ENCODE results near the gene CAMKMT. TPM values are rescaled to one million over a fixed set of nuclear protein-coding genes. Genes with fewer than 3 reads are reported as not detected.

CAMKMT gene
- total RNA-seq, 3 donors from 2014 or later (not counting 1 experiment from before 2014, with no cell fraction given): 18.1 to 25.0 (median 20.6) TPM

DNA sequence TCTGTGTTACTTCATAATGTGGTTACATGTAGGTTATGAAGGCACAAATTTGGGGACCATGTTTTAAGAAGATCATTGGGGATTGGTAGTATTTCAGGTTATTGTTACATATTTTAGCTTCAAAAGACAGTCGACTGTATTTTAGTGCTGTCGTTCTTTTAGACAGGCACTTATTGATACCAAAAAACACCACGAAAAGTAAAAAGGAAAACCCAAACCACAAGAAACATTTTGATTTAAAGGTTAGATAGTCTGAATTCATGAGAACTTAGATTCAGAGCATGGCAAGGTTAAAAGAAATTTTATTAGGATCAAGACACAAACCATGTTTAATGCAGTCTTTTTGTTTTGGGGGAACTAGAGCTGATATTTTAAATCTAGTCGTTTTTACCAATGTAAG lies 209.0 kb downstream of the CAMKMT start:
- no peak for DNase-seq
- H3K27me3 ChIP-seq (ENCODE audit: control insufficient read depth, insufficient read depth, low read length): no peaks in the 10 kb centered on the region
- Mint-ChIP-seq H3K9me3 (no peaks in the 10 kb centered on the region), H3K4me3 (no peak overlapping the region), H3K27me3 (ENCODE audit: low read depth in 2 of 2) (no peaks in the 10 kb centered on the region), H3K36me3 (no peaks in the 10 kb centered on the region), H3K4me1 (peaks cover 7 to 18% of the 10 kb centered on the region in 2 donors), H3K27ac (no peak overlapping the region)
- no peaks in the 10 kb centered on the region for H3K9me3 ChIP-seq (ENCODE audit: control insufficient read depth, insufficient read depth, low read length)
- no peaks in the 10 kb centered on the region for H3K4me1 ChIP-seq (ENCODE audit: control insufficient read depth, insufficient read depth, low read length)
- TF ChIP-seq, protein P1, sequence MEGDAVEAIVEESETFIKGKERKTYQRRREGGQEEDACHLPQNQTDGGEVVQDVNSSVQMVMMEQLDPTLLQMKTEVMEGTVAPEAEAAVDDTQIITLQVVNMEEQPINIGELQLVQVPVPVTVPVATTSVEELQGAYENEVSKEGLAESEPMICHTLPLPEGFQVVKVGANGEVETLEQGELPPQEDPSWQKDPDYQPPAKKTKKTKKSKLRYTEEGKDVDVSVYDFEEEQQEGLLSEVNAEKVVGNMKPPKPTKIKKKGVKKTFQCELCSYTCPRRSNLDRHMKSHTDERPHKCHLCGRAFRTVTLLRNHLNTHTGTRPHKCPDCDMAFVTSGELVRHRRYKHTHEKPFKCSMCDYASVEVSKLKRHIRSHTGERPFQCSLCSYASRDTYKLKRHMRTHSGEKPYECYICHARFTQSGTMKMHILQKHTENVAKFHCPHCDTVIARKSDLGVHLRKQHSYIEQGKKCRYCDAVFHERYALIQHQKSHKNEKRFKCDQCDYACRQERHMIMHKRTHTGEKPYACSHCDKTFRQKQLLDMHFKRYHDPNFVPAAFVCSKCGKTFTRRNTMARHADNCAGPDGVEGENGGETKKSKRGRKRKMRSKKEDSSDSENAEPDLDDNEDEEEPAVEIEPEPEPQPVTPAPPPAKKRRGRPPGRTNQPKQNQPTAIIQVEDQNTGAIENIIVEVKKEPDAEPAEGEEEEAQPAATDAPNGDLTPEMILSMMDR (IDR thresholded peaks at IDR 0.05): no peak
- no peak for ATAC-seq
- no peaks in the 10 kb centered on the region for H3K36me3 ChIP-seq (ENCODE audit: control insufficient read depth, insufficient read depth, low read length)
- H3K27ac ChIP-seq (ENCODE audit: low read length): no peak overlapping the region
- intact Hi-C loops (cut with micrococcal nuclease): no loop called here
- H3K4me3 ChIP-seq (ENCODE audit: low read length): no peak overlapping the region
- 42% methylated on average over 3 of the region's 4 CpGs for WGBS (ENCODE audit: insufficient coverage)

- no peak overlapping the region for H3K4me3 Mint-ChIP-seq
- DNase-seq: no peak
- 97% methylated on average over 7 of the region's 8 CpGs for WGBS (ENCODE audit: insufficient coverage)
- H3K27me3 ChIP-seq (ENCODE audit: control insufficient read depth, insufficient read depth, low read length): no peaks in the 10 kb centered on the region
- TF ChIP-seq, protein P1 (IDR thresholded peaks at IDR 0.05): no peak
- no peaks in the 10 kb centered on the region for H3K36me3 ChIP-seq (ENCODE audit: control insufficient read depth, insufficient read depth, low read length)
- no peak overlapping the region for H3K27ac Mint-ChIP-seq
- peaks cover 11 to 26% of the 10 kb centered on the region in 2 donors for H3K4me1 Mint-ChIP-seq
- no peaks in the 10 kb centered on the region for H3K4me1 ChIP-seq (ENCODE audit: control insufficient read depth, insufficient read depth, low read length)
- no peaks in the 10 kb centered on the region for H3K9me3 Mint-ChIP-seq
- no peaks in the 10 kb centered on the region for H3K36me3 Mint-ChIP-seq
- no peak overlapping the region for H3K27ac ChIP-seq (ENCODE audit: low read length)
- intact Hi-C loops (cut with micrococcal nuclease): no loop called here
- H3K9me3 ChIP-seq (ENCODE audit: control insufficient read depth, insufficient read depth, low read length): no peaks in the 10 kb centered on the region
- no peaks in the 10 kb centered on the region for H3K27me3 Mint-ChIP-seq (ENCODE audit: low read depth in 2 of 2)
- H3K4me3 ChIP-seq (ENCODE audit: low read length): no peak overlapping the region
- ATAC-seq: no peak
These were observed 210.6 kb downstream of the CAMKMT start for GRCh38 chr2:44572196-44572900.

GRCh38 chr2:44573996-44574395 lies 212.2 kb downstream of the CAMKMT start:
- TF ChIP-seq, protein P1 (IDR thresholded peaks at IDR 0.05): no peak
- 96% methylated on average over 4 of the region's 5 CpGs for WGBS (ENCODE audit: insufficient coverage)
- H3K4me3 ChIP-seq (ENCODE audit: low read length): no peak overlapping the region
- H3K36me3 ChIP-seq (ENCODE audit: control insufficient read depth, insufficient read depth, low read length): no peaks in the 10 kb centered on the region
- H3K27me3 ChIP-seq (ENCODE audit: control insufficient read depth, insufficient read depth, low read length): no peaks in the 10 kb centered on the region
- ATAC-seq: no peak
- no peaks in the 10 kb centered on the region for H3K9me3 ChIP-seq (ENCODE audit: control insufficient read depth, insufficient read depth, low read length)
- no peak overlapping the region for H3K27ac ChIP-seq (ENCODE audit: low read length)
- no peak for DNase-seq
- Mint-ChIP-seq H3K4me3 (no peak overlapping the region), H3K27ac (no peak overlapping the region), H3K27me3 (ENCODE audit: low read depth in 2 of 2) (no peaks in the 10 kb centered on the region), H3K4me1 (peaks cover 11 to 27% of the 10 kb centered on the region in 2 donors), H3K9me3 (no peaks in the 10 kb centered on the region), H3K36me3 (no peaks in the 10 kb centered on the region)
- no peaks in the 10 kb centered on the region for H3K4me1 ChIP-seq (ENCODE audit: control insufficient read depth, insufficient read depth, low read length)
- intact Hi-C loops (cut with micrococcal nuclease): no loop called here
